GM23338 (cell line): Measurements from ENCODE around the gene AIRE.

Experiments
- CREB1 ChIP-seq: fragments of 250-450 bp; sonication (Bioruptor Pico); IDR thresholded peaks from 2 replicates; pipeline ENCODE4 v1.5.0; 2020; ENCODE audit warnings: low read depth, mild to moderate bottlenecking, moderate library complexity
- ETS1 ChIP-seq: IDR thresholded peaks from 2 replicates; pipeline ENCODE4 v1.6.1; 2016; ENCODE audit warnings: antibody characterized with exemption
- EZH2 ChIP-seq: fragments of 200-600 bp; sonication (generic); IDR thresholded peaks from one replicate; pipeline ENCODE4 v1.8.0; 2017; ENCODE audit warnings: antibody characterized with exemption, mild to moderate bottlenecking, low read depth; ENCODE audit not compliant: unreplicated experiment
- EZH2phosphoT487 ChIP-seq: fragments of 200-600 bp; sonication (generic); IDR thresholded peaks from one replicate; pipeline ENCODE4 v1.8.1; 2018; ENCODE audit warnings: antibody characterized with exemption; ENCODE audit not compliant: unreplicated experiment
- JUNB ChIP-seq: IDR thresholded peaks from one replicate; pipeline ENCODE4 v1.6.1; 2016; ENCODE audit warnings: antibody characterized with exemption; ENCODE audit not compliant: unreplicated experiment
- NANOG ChIP-seq: IDR thresholded peaks from 2 replicates; pipeline ENCODE4 v1.6.1; 2016; ENCODE audit warnings: antibody characterized with exemption, borderline replicate concordance
- POLR2AphosphoS5 ChIP-seq: IDR thresholded peaks from 2 replicates; pipeline ENCODE4 v1.6.1; 2016; ENCODE audit warnings: antibody characterized with exemption, low read depth
- ZNF114 ChIP-seq: fragments of 250-450 bp; sonication (Bioruptor Pico); IDR thresholded peaks from 2 replicates; pipeline ENCODE4 v1.5.0; 2020; ENCODE audit warnings: mild to moderate bottlenecking, moderate library complexity
- ZNF462 ChIP-seq: fragments of 250-450 bp; sonication (Bioruptor Pico); IDR thresholded peaks from 2 replicates; pipeline ENCODE4 v1.5.0; 2020; ENCODE audit warnings: mild to moderate bottlenecking, moderate library complexity
- TF ChIP-seq, protein P1 (sequence below), 2 experiments: fragments of 200-600 bp in 1 of 2; sonication (generic) in 1 of 2; conservative IDR thresholded peaks; 2 replicates each; pipeline versions ENCODE4 v1.5.1 to v1.6.1; 2016 to 2017; ENCODE audit warnings: antibody characterized with exemption in 2 of 2, low read depth in 2 of 2, mild to moderate bottlenecking in 2 of 2, moderate library complexity in 1 of 2
- TF ChIP-seq, protein P2 (sequence below): IDR thresholded peaks from one replicate; pipeline ENCODE4 v1.6.1; 2018; ENCODE audit warnings: antibody characterized with exemption; ENCODE audit not compliant: unreplicated experiment

DNA sequence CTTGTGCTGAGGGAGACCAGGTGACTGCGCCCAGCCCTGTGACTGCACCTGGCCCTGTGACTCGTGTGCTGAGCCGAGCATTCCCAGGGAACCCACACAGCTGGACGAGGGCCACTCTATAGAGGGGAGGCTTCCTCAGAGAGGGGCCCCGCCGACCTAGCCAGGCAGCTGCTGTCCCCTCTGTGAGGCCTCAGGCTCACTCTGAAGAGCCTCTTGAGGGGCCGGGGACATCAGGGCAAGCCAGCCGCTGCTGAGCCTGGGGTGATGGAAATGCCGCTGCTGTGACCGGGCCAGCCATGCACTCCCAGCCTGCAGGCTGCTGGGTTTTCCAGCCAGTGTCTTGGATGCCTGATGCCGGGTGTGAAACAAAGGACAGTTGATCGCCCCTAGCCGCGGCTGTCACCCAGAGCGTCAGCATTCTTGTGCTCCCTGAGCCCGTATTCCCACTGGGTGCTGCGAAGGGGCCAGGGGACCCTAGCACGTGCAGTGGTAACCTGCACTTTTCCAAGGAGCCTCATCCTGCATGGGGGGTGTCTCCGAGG lies 31.6 kb downstream of the AIRE start:
- no peak for TF ChIP-seq EZH2
- no peak for TF ChIP-seq POLR2AphosphoS5
- no peak for TF ChIP-seq EZH2phosphoT487
- TF ChIP-seq, protein P1, sequence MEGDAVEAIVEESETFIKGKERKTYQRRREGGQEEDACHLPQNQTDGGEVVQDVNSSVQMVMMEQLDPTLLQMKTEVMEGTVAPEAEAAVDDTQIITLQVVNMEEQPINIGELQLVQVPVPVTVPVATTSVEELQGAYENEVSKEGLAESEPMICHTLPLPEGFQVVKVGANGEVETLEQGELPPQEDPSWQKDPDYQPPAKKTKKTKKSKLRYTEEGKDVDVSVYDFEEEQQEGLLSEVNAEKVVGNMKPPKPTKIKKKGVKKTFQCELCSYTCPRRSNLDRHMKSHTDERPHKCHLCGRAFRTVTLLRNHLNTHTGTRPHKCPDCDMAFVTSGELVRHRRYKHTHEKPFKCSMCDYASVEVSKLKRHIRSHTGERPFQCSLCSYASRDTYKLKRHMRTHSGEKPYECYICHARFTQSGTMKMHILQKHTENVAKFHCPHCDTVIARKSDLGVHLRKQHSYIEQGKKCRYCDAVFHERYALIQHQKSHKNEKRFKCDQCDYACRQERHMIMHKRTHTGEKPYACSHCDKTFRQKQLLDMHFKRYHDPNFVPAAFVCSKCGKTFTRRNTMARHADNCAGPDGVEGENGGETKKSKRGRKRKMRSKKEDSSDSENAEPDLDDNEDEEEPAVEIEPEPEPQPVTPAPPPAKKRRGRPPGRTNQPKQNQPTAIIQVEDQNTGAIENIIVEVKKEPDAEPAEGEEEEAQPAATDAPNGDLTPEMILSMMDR (conservative IDR thresholded peaks at IDR 0.05; ENCODE audit: low read depth in 2 of 2), result no peak
- TF ChIP-seq, protein P2, sequence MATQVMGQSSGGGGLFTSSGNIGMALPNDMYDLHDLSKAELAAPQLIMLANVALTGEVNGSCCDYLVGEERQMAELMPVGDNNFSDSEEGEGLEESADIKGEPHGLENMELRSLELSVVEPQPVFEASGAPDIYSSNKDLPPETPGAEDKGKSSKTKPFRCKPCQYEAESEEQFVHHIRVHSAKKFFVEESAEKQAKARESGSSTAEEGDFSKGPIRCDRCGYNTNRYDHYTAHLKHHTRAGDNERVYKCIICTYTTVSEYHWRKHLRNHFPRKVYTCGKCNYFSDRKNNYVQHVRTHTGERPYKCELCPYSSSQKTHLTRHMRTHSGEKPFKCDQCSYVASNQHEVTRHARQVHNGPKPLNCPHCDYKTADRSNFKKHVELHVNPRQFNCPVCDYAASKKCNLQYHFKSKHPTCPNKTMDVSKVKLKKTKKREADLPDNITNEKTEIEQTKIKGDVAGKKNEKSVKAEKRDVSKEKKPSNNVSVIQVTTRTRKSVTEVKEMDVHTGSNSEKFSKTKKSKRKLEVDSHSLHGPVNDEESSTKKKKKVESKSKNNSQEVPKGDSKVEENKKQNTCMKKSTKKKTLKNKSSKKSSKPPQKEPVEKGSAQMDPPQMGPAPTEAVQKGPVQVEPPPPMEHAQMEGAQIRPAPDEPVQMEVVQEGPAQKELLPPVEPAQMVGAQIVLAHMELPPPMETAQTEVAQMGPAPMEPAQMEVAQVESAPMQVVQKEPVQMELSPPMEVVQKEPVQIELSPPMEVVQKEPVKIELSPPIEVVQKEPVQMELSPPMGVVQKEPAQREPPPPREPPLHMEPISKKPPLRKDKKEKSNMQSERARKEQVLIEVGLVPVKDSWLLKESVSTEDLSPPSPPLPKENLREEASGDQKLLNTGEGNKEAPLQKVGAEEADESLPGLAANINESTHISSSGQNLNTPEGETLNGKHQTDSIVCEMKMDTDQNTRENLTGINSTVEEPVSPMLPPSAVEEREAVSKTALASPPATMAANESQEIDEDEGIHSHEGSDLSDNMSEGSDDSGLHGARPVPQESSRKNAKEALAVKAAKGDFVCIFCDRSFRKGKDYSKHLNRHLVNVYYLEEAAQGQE, result no peak
- TF ChIP-seq JUNB, result no peak
- no peak for TF ChIP-seq CREB1 (CRISPR knock-in tag)
- no peak for TF ChIP-seq ZNF114 (CRISPR knock-in tag)
- TF ChIP-seq ZNF462, result no peak
- no peak for TF ChIP-seq NANOG
- TF ChIP-seq ETS1, result no peak
